ENCODE measurements around the gene MEPE. TPM values are rescaled to one million over a fixed set of nuclear protein-coding genes. Genes with fewer than 3 reads are reported as not detected.

Gene MEPE
- total and polyA plus RNA-seq, 7 experiments from 2014 or later, result not detected

DNA sequence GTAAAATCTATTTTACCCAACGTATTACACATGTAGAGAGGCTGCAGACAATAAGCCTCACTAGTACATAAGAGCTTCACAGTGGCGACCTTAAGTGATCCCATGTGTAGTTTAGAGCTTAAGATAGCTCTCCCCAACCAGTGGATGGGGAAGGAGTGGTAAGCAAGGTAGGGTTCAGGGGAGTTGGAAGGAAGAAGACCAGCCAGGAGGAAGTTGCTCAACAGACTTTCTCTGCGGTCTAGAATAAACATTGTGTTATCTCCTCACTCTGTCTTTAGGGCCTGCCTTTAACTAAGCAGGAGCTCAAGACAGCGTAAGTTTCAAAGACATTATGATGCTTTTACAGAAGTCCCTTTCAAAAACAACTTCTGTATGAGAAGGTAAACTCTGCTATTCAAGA is 16.8 kb downstream of the MEPE start:
- H3K4me3 ChIP-seq (ENCODE audit: low read length), result no peak overlapping the region
- H3K27me3 ChIP-seq (ENCODE audit: control insufficient read depth in 2 of 2, insufficient read depth in 2 of 2, low read length in 2 of 2), result no peaks in the 10 kb centered on the region
- Mint-ChIP-seq H3K36me3 (no peaks in the 10 kb centered on the region), H3K4me1 (peaks cover 10 to 21% (median 14%) of the 10 kb centered on the region in 7 donors), H3K9me3 (no peaks in the 10 kb centered on the region), H3K4me3 (peak overlapping the region in 2 of 10 donors; percentile 1 to 75), H3K27me3 (peaks cover 14 to 36% (median 24%) of the 10 kb centered on the region in 5 donors), H3K27ac (no peak overlapping the region)
- peak; percentile 72 for ATAC-seq
- peaks cover 0 to 9% of the 10 kb centered on the region in 2 donors for H3K4me1 ChIP-seq (ENCODE audit: control insufficient read depth in 2 of 2, insufficient read depth in 2 of 2, low read length in 2 of 2)
- H3K9me3 ChIP-seq (ENCODE audit: control insufficient read depth in 2 of 3, low read length in 3 of 3), result no peaks in the 10 kb centered on the region
- no peaks in the 10 kb centered on the region for H3K36me3 ChIP-seq (ENCODE audit: control insufficient read depth in 2 of 3, insufficient read depth in 3 of 3, low read length in 3 of 3)
- peak in 2 of 9 donors; percentile 12 to 21 for DNase-seq
- ChIA-PET CTCF (interaction anchor here (0.6 to 1.7 kb wide), 3 partner anchors 10 to 362 kb away, joined by 3 to 11 read pairs (median 4); no protein-coding TSS in a partner anchor), POLR2A (no interaction called here)
- H3K27ac ChIP-seq (ENCODE audit: low read depth, low read length), result no peak overlapping the region
- intact Hi-C loops (cut with micrococcal nuclease), result loop anchor here (1.0 to 10.0 kb wide), 7 partner anchors 170 to 697 kb away; no protein-coding TSS in a partner anchor

GRCh38 chr4:87851332-87851731 is 18.6 kb downstream of the MEPE start:
- ATAC-seq (peak; percentile 67), DNase-seq (no peak)
- Mint-ChIP-seq H3K27me3 (peaks cover 5 to 26% (median 13%) of the 10 kb centered on the region in 5 donors), H3K4me3 (no peak overlapping the region), H3K27ac (no peak overlapping the region), H3K36me3 (no peaks in the 10 kb centered on the region), H3K4me1 (peaks cover 10 to 21% (median 14%) of the 10 kb centered on the region in 7 donors), H3K9me3 (no peaks in the 10 kb centered on the region)
- H3K27ac ChIP-seq (ENCODE audit: low read depth, low read length), result no peak overlapping the region
- POLR2A ChIA-PET, result no interaction called here
- H3K4me3 ChIP-seq (ENCODE audit: low read length), result no peak overlapping the region
- H3K27me3 ChIP-seq (ENCODE audit: control insufficient read depth in 2 of 2, insufficient read depth in 2 of 2, low read length in 2 of 2), result no peaks in the 10 kb centered on the region
- intact Hi-C loops (cut with micrococcal nuclease), result no loop called here
- no peaks in the 10 kb centered on the region for H3K9me3 ChIP-seq (ENCODE audit: control insufficient read depth in 2 of 3, low read length in 3 of 3)
- H3K4me1 ChIP-seq (ENCODE audit: control insufficient read depth in 2 of 2, insufficient read depth in 2 of 2, low read length in 2 of 2), result peaks cover 0 to 9% of the 10 kb centered on the region in 2 donors
- CTCF ChIA-PET, result no interaction called here
- H3K36me3 ChIP-seq (ENCODE audit: control insufficient read depth in 2 of 3, insufficient read depth in 3 of 3, low read length in 3 of 3), result no peaks in the 10 kb centered on the region

- no peaks in the 10 kb centered on the region for H3K9me3 ChIP-seq (ENCODE audit: control insufficient read depth in 2 of 3, low read length in 3 of 3)
- Mint-ChIP-seq H3K27me3 (peaks cover under 1 to 27% (median 15%) of the 10 kb centered on the region in 5 donors), H3K4me1 (peaks cover 10 to 21% (median 14%) of the 10 kb centered on the region in 7 donors), H3K9me3 (no peaks in the 10 kb centered on the region), H3K27ac (no peak overlapping the region), H3K4me3 (no peak overlapping the region), H3K36me3 (no peaks in the 10 kb centered on the region)
- peaks cover 0 to 9% of the 10 kb centered on the region in 2 donors for H3K4me1 ChIP-seq (ENCODE audit: control insufficient read depth in 2 of 2, insufficient read depth in 2 of 2, low read length in 2 of 2)
- POLR2A ChIA-PET, result no interaction called here
- CTCF ChIA-PET, result interaction anchor here (1.3 kb wide), 1 partner anchor 367 kb away, joined by 5 read pairs; no protein-coding TSS in a partner anchor
- H3K27me3 ChIP-seq (ENCODE audit: control insufficient read depth in 2 of 2, insufficient read depth in 2 of 2, low read length in 2 of 2), result no peaks in the 10 kb centered on the region
- no peak for ATAC-seq
- no peaks in the 10 kb centered on the region for H3K36me3 ChIP-seq (ENCODE audit: control insufficient read depth in 2 of 3, insufficient read depth in 3 of 3, low read length in 3 of 3)
- H3K27ac ChIP-seq (ENCODE audit: low read depth, low read length), result no peak overlapping the region
- DNase-seq, result no peak
- intact Hi-C loops (cut with micrococcal nuclease), result loop anchor here in 1 of 2 donors (2.0 kb wide), 1 partner anchor 663 kb away; no protein-coding TSS in a partner anchor
- H3K4me3 ChIP-seq (ENCODE audit: low read length), result no peak overlapping the region
These were observed 19.2 kb downstream of the MEPE start for GRCh38 chr4:87851953-87852352.

DNA sequence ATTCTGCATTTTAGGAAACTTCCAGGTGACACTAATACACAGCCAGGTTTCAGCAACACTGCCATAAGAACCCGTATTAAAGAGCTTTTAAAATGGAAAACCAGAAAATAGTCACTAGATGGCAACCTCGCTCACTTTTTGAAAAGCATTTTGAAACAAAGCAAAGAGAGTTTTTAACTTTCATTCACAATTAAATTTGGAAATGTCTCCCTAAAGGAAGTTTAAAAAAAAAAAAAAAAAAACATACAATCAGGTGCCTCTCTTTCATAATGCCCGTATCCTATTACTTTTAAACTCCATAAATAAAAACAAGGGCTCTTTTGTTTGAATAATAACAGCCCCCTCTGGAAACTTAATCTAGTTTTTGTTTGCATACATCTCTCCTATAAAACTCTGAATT is 20.3 kb downstream of the MEPE start:
- no peak overlapping the region for H3K4me3 ChIP-seq (ENCODE audit: low read length)
- Mint-ChIP-seq H3K4me3 (no peak overlapping the region), H3K9me3 (no peaks in the 10 kb centered on the region), H3K4me1 (peaks cover 10 to 19% (median 13%) of the 10 kb centered on the region in 7 donors), H3K27ac (no peak overlapping the region), H3K36me3 (no peaks in the 10 kb centered on the region), H3K27me3 (peaks cover 5 to 27% (median 15%) of the 10 kb centered on the region in 5 donors)
- POLR2A ChIA-PET, result no interaction called here
- no peak overlapping the region for H3K27ac ChIP-seq (ENCODE audit: low read depth, low read length)
- intact Hi-C loops (cut with micrococcal nuclease), result loop anchor here (1.0 to 2.0 kb wide), 4 partner anchors 120 to 662 kb away; no protein-coding TSS in a partner anchor
- DNase-seq (peak in 1 of 9 donors; percentile 5), ATAC-seq (no peak)
- H3K4me1 ChIP-seq (ENCODE audit: control insufficient read depth in 2 of 2, insufficient read depth in 2 of 2, low read length in 2 of 2), result peaks cover 0 to 9% of the 10 kb centered on the region in 2 donors
- H3K9me3 ChIP-seq (ENCODE audit: control insufficient read depth in 2 of 3, low read length in 3 of 3), result no peaks in the 10 kb centered on the region
- no peaks in the 10 kb centered on the region for H3K27me3 ChIP-seq (ENCODE audit: control insufficient read depth in 2 of 2, insufficient read depth in 2 of 2, low read length in 2 of 2)
- H3K36me3 ChIP-seq (ENCODE audit: control insufficient read depth in 2 of 3, insufficient read depth in 3 of 3, low read length in 3 of 3), result no peaks in the 10 kb centered on the region
- CTCF ChIA-PET, result interaction anchor here (1.3 to 1.9 kb wide), 2 partner anchors 359 to 366 kb away, joined by 5 read pairs; no protein-coding TSS in a partner anchor

DNA sequence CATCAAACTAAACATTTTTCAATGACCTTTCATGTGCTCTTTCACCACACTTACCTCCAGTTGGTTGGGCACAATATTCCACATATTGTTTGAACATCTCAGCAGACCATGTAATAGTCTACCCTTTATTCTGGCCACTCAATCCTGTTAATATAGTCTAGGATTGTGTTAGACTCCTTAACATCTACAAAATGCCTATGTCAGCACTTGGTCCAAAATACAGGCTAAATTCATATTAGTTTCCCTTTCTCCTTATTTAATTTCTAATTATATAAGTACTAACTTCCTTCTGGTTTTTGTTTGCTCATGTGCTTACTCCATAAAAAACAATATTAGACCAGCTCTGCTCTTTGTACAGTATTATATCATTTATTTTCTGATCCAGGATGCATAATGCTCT is 21.1 kb downstream of the MEPE start:
- Histone ChIP-seq H3K27ac (ENCODE audit: low read depth, low read length) (no peak overlapping the region), H3K4me3 (ENCODE audit: low read length) (no peak overlapping the region), H3K27me3 (ENCODE audit: control insufficient read depth in 2 of 2, insufficient read depth in 2 of 2, low read length in 2 of 2) (no peaks in the 10 kb centered on the region), H3K4me1 (ENCODE audit: control insufficient read depth in 2 of 2, insufficient read depth in 2 of 2, low read length in 2 of 2) (peaks cover 0 to 6% of the 10 kb centered on the region in 2 donors), H3K36me3 (ENCODE audit: control insufficient read depth in 2 of 3, insufficient read depth in 3 of 3, low read length in 3 of 3) (no peaks in the 10 kb centered on the region), H3K9me3 (ENCODE audit: control insufficient read depth in 2 of 3, low read length in 3 of 3) (no peaks in the 10 kb centered on the region)
- Mint-ChIP-seq H3K27ac (no peak overlapping the region), H3K4me3 (no peak overlapping the region), H3K4me1 (peaks cover 5 to 12% (median 10%) of the 10 kb centered on the region in 7 donors), H3K36me3 (no peaks in the 10 kb centered on the region), H3K27me3 (peaks cover 7 to 29% (median 15%) of the 10 kb centered on the region in 5 donors), H3K9me3 (no peaks in the 10 kb centered on the region)
- POLR2A ChIA-PET, result no interaction called here
- DNase-seq, result no peak
- CTCF ChIA-PET, result interaction anchor here (1.9 kb wide), 1 partner anchor 358 kb away, joined by 5 read pairs; no protein-coding TSS in a partner anchor
- intact Hi-C loops (cut with micrococcal nuclease), result loop anchor here (1.0 to 2.0 kb wide), 4 partner anchors 119 to 661 kb away; no protein-coding TSS in a partner anchor
- ATAC-seq, result no peak

GRCh38 chr4:87855559-87855958 is 22.8 kb downstream of the MEPE start:
- Mint-ChIP-seq H3K27ac (no peak overlapping the region), H3K27me3 (peaks cover 7 to 27% (median 21%) of the 10 kb centered on the region in 5 donors), H3K36me3 (no peaks in the 10 kb centered on the region), H3K4me1 (no peaks in the 10 kb centered on the region), H3K4me3 (no peak overlapping the region), H3K9me3 (no peaks in the 10 kb centered on the region)
- H3K27ac ChIP-seq (ENCODE audit: low read depth, low read length), result no peak overlapping the region
- H3K27me3 ChIP-seq (ENCODE audit: control insufficient read depth in 2 of 2, insufficient read depth in 2 of 2, low read length in 2 of 2), result no peaks in the 10 kb centered on the region
- DNase-seq (no peak), ATAC-seq (no peak)
- H3K9me3 ChIP-seq (ENCODE audit: control insufficient read depth in 2 of 3, low read length in 3 of 3), result no peaks in the 10 kb centered on the region
- CTCF ChIA-PET, result no interaction called here
- no peaks in the 10 kb centered on the region for H3K36me3 ChIP-seq (ENCODE audit: control insufficient read depth in 2 of 3, insufficient read depth in 3 of 3, low read length in 3 of 3)
- POLR2A ChIA-PET, result no interaction called here
- H3K4me3 ChIP-seq (ENCODE audit: low read length), result no peak overlapping the region
- H3K4me1 ChIP-seq (ENCODE audit: control insufficient read depth in 2 of 2, insufficient read depth in 2 of 2, low read length in 2 of 2), result no peaks in the 10 kb centered on the region
- intact Hi-C loops (cut with micrococcal nuclease), result loop anchor here in 1 of 2 donors (5.0 kb wide), 1 partner anchor 662 kb away; no protein-coding TSS in a partner anchor

- no peak overlapping the region for H3K27ac Mint-ChIP-seq
- H3K27ac ChIP-seq (ENCODE audit: low read depth, low read length), result no peak overlapping the region
- H3K4me1 ChIP-seq (ENCODE audit: control insufficient read depth in 2 of 2, insufficient read depth in 2 of 2, low read length in 2 of 2), result no peaks in the 10 kb centered on the region
- no peaks in the 10 kb centered on the region for H3K36me3 ChIP-seq (ENCODE audit: control insufficient read depth in 2 of 3, insufficient read depth in 3 of 3, low read length in 3 of 3)
- intact Hi-C loops (cut with micrococcal nuclease), result loop anchor here in 1 of 2 donors (5.0 kb wide), 1 partner anchor 660 kb away; no protein-coding TSS in a partner anchor
- no peaks in the 10 kb centered on the region for H3K9me3 ChIP-seq (ENCODE audit: control insufficient read depth in 2 of 3, low read length in 3 of 3)
- H3K36me3 Mint-ChIP-seq, result no peaks in the 10 kb centered on the region
- H3K4me1 Mint-ChIP-seq, result no peaks in the 10 kb centered on the region
- DNase-seq (no peak), ATAC-seq (no peak)
- ChIA-PET CTCF (no interaction called here), POLR2A (no interaction called here)
- peaks cover 15 to 30% (median 27%) of the 10 kb centered on the region in 5 donors for H3K27me3 Mint-ChIP-seq
- H3K9me3 Mint-ChIP-seq, result no peaks in the 10 kb centered on the region
- no peaks in the 10 kb centered on the region for H3K27me3 ChIP-seq (ENCODE audit: control insufficient read depth in 2 of 2, insufficient read depth in 2 of 2, low read length in 2 of 2)
- H3K4me3 ChIP-seq (ENCODE audit: low read length), result no peak overlapping the region
- H3K4me3 Mint-ChIP-seq, result no peak overlapping the region
These were observed 24.0 kb downstream of the MEPE start for GRCh38 chr4:87856816-87857215.

Measured in naive thymus-derived CD4-positive, alpha-beta T cell (primary cell).